Epithelial cell of proximal tubule (primary cell): ENCODE measurements around the gene PLOD3. TPM values are rescaled to one million over a fixed set of nuclear protein-coding genes. Genes with fewer than 3 reads are reported as not detected.
A peak's percentile ranks its signal among the peaks of the same experiment; 100 is the strongest.
"Not testable (repeated sequence)": the region's sequence is repeated elsewhere in the genome, so short reads cannot be mapped to it uniquely, and the experiment has no call there.

Experiments
- DNase-seq: peaks from one replicate; pipeline ENCODE4 v3.0.0-alpha.2; 2011; ENCODE audit warnings: low read depth
- H3K4me3 ChIP-seq: 2 replicates; pipeline ENCODE4 v1.5.1; 2011; ENCODE audit warnings: low read depth, mild to moderate bottlenecking, low read length
- CTCF ChIP-seq: conservative IDR thresholded peaks from 2 replicates; pipeline ENCODE4 v1.5.1; 2012; ENCODE audit warnings: low read depth, mild to moderate bottlenecking, low read length
- total RNA-seq: library from RNA; depleted of rRNA; stranded (reverse); fragments of >200 nt; gene quantifications from 2 replicates; pipeline ENCODE4 v1.2.3, GENCODE V29; 2015

Gene PLOD3
- total RNA-seq, 1 donor from 2014 or later: 75.0 TPM

DNA sequence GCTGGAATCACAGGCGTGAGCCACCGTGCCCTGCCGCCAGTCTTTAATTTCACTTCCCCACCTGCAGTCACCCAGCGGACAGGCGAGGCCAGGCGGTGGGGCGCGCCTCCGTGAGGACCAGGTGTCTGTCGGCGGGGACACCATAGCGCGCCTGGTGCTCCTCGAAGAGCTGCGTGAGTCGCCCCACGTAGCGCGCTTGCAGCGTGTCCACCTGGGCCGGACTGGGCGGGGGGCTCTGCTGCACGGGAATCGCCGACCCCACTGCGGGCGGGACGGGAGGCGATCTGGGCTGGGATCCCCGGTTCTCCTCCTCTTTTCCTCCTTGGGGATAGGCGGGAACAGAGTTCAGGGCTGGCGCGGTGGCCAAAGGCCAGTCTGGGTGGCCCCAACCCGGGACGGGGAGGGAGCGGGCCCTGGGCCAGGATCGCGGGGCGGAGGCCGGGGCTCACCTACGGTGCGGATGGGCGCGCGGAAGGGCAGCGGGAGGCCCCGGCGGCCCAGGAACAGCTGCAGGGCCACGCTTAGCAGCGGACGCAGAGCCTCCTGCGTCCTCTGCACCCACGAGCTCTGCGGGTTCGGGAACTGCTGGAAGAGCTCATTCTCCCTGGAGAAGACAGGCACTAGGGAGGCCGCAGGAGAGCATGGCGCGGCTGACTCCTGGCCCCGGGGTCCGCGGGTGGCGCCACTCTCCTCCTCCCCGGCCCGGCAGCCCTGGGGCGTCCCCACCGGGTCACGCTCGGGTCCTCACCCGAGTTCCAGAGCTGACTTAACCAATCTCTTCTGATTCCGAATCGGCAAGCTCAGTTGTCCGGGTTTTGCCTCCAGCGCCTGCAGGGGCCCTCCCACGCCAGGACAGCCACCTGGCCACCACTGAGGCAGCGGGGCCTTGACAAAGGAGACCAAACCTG is 15.4 kb downstream of the PLOD3 start:
- DNase-seq: no peak
- no peak for TF ChIP-seq CTCF
- H3K4me3 ChIP-seq: peak overlapping the region; percentile 14

DNA sequence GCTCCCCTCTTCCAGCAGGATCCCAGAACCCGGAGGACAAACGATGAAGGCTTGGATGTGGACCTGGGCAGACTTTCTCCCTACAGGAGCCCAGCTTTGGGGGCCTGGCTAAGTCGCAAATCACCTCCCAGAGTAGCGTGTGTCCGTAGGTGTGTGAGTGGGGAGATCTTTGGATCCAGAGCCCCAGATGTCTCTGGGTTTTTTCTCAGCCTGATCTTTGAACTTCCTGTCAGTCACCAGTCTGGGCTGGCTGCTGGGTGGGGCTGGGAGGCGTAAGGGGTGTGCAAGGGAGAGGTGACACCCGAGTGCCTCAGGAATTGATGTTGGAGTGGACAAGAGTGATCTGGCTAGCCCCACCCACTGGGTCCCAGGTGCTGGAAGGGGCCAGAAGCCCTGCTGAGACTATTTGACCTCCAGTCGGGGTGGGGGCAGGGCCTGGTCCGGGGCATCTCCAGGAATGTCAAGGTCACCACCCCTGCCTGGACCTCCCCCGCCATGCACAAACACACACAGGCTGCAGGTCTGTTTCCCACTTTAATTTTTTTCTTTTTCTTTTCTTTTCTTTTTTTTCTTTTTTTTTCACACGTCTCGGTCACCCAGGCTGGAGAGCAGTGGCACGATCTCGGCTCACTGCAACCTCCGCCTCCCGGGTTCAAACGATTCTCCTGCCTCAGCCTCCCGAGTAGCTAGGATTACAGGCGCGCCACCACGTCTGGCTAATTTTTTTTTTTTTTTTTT is 16.4 kb downstream of the PLOD3 start, which contains the start of gene MOGAT3:
Gene MOGAT3, minus strand, starts transcription at position 175 of the 738 bp plus-strand sequence. CDS start 182 bp downstream, outside the sequence.
- peak within 1 kb of the TSS; percentile 14 for H3K4me3 ChIP-seq
- no peak for TF ChIP-seq CTCF
- DNase-seq: no peak

- H3K4me3 ChIP-seq: no peak overlapping the region
- no peak for DNase-seq
- TF ChIP-seq CTCF: no peak
Observed at GRCh38 chr7:101200504-101200861, 16.9 kb downstream of the PLOD3 start.

- H3K4me3 ChIP-seq, DNase-seq: not testable (repeated sequence)
Observed at GRCh38 chr7:101199522-101199921, 17.9 kb downstream of the PLOD3 start.

GRCh38 chr7:101198476-101198875 is 18.9 kb downstream of the PLOD3 start:
- no peak overlapping the region for H3K4me3 ChIP-seq
- TF ChIP-seq CTCF: no peak
- DNase-seq: no peak

GRCh38 chr7:101197991-101198390 is 19.4 kb downstream of the PLOD3 start:
- DNase-seq: no peak
- no peak for TF ChIP-seq CTCF
- H3K4me3 ChIP-seq: no peak overlapping the region

DNA sequence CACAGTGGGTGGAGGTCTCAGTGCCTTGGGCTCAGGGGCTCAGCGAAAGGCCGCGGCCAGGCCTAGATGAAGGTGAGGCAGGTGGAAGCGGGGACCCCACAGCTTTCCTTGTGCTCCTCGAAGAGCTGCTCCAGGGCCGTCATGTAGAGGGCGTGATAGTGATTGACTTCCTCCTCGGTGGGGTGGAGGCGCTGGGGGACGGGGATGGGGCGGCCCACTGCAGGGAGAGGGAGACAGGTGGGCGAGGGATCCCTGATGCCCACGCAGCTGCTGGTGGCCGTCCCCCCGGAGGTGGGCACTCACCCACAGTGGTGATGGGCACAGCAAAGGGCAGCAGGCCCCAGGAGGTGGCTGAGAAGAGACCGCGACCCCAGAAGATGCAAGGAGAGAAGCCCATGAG is 21.5 kb downstream of the PLOD3 start:
- no peak overlapping the region for H3K4me3 ChIP-seq
- no peak for TF ChIP-seq CTCF
- no peak for DNase-seq
